Vagina (tissue), 2 donors: Measurements from ENCODE around the gene TUNAR. TPM values are rescaled to one million over a fixed set of nuclear protein-coding genes. Genes with fewer than 3 reads are reported as not detected.

Experiments
- DNase-seq, 2 donors: peaks; one replicate each; pipeline ENCODE4 v3.0.0-alpha.2; 2017; ENCODE audit errors: extremely low spot score in 2 of 2
- H3K27ac ChIP-seq: fragments of 200-600 bp; sonication (generic); one replicate; pipeline ENCODE4 v1.5.1; 2019
- H3K27me3 ChIP-seq: fragments of 200-600 bp; sonication (generic); one replicate; pipeline ENCODE4 v1.5.1; 2019
- H3K36me3 ChIP-seq, 2 donors: fragments of 200-600 bp; sonication (generic); one replicate each; pipeline ENCODE4 v1.5.1; 2017 to 2019
- H3K4me1 ChIP-seq: fragments of 200-600 bp; sonication (generic); one replicate; pipeline ENCODE4 v1.5.1; 2019
- H3K4me3 ChIP-seq, 2 donors: fragments of 200-600 bp; sonication (generic); 1 replicate in 1 of 2; 2 replicates in 1 of 2; pipeline ENCODE4 v1.5.1; 2016 to 2019
- H3K9me3 ChIP-seq: fragments of 200-600 bp; sonication (generic); one replicate; pipeline ENCODE4 v1.5.1; 2019
- CTCF ChIP-seq, 3 experiments: fragments of 450-650 bp in 2 of 3; fragments of 200-600 bp in 1 of 3; sonication (generic) in 1 of 3; IDR thresholded peaks; one replicate each; pipeline ENCODE4 v1.5.1; 2017 to 2019; ENCODE audit warnings: antibody characterized with exemption in 3 of 3, mild to moderate bottlenecking in 2 of 3, moderate library complexity in 2 of 3
- POLR2A ChIP-seq, 2 donors: fragments of 450-650 bp; IDR thresholded peaks; one replicate each; pipeline ENCODE4 v1.6.1; 2017; ENCODE audit warnings: antibody characterized with exemption in 2 of 2, mild to moderate bottlenecking in 2 of 2, moderate library complexity in 2 of 2
- POLR2AphosphoS5 ChIP-seq, 2 donors: sonication (generic); formaldehyde crosslinking; IDR thresholded peaks; one replicate each; pipeline ENCODE4 v1.9.0; 2017; ENCODE audit warnings: antibody characterized with exemption in 2 of 2, mild to moderate bottlenecking in 2 of 2, low read depth in 1 of 2; ENCODE audit not compliant: insufficient read depth in 1 of 2
- intact Hi-C: fragments of 100-400 bp; cut with DNase I; formaldehyde crosslinking; loops from one replicate; pipeline ENCODE4 v1.15.1; 2023
- total RNA-seq: library from RNA; depleted of rRNA; stranded (reverse); fragments of >200 nt; gene quantifications from one replicate; pipeline ENCODE4 v1.2.3, GENCODE V29; 2016

The TUNAR gene
- total RNA-seq, 1 donor from 2014 or later, result not detected

DNA sequence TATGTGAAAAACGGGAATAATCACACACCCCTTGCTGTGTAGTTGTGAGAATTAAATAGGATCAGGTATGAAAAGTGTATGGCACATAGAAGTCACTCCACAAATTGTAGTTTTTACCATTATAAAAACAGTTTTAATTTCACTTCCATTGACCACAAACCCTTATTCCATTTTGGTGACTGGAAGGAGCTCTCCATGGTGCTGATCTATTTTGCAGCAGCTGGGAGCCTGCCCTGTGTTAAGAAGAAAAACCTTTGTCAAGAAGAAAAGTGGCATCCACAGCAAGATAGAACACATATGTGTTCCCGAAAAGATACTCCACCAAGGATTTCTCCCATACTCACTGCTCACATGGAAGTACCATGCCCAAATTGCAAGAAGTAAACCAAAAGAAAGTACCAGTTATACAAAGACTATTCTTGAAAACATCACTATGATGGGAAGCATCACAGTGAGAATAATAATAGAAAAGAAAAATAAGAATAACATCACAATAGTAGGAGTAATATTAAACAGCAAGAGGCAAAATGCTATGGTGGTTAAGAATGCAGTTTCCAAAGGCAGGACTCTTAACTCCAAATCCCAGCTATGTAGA lies 58.7 kb downstream of the TUNAR start:
- H3K36me3 ChIP-seq, result no peaks in the 10 kb centered on the region
- no peak for TF ChIP-seq POLR2A (IDR thresholded peaks at IDR 0.05)
- TF ChIP-seq POLR2AphosphoS5 (IDR thresholded peaks at IDR 0.05; ENCODE audit: insufficient read depth in 1 of 2, low read depth in 1 of 2), result no peak
- no peak for TF ChIP-seq CTCF (IDR thresholded peaks at IDR 0.05)
- H3K9me3 ChIP-seq, result peaks cover 4% of the 10 kb centered on the region
- intact Hi-C loops, result no loop called here
- H3K4me3 ChIP-seq, result no peak overlapping the region
- H3K27ac ChIP-seq, result no peak overlapping the region
- H3K4me1 ChIP-seq, result no peaks in the 10 kb centered on the region
- H3K27me3 ChIP-seq, result no peaks in the 10 kb centered on the region
- DNase-seq, result no peak

- DNase-seq, result no peak
- Histone ChIP-seq H3K4me3 (no peak overlapping the region), H3K27me3 (no peaks in the 10 kb centered on the region), H3K27ac (no peak overlapping the region), H3K4me1 (no peaks in the 10 kb centered on the region), H3K9me3 (peaks cover 4% of the 10 kb centered on the region), H3K36me3 (no peaks in the 10 kb centered on the region)
- no peak for TF ChIP-seq POLR2AphosphoS5 (IDR thresholded peaks at IDR 0.05; ENCODE audit: insufficient read depth in 1 of 2, low read depth in 1 of 2)
- TF ChIP-seq CTCF (IDR thresholded peaks at IDR 0.05), result no peak
- no peak for TF ChIP-seq POLR2A (IDR thresholded peaks at IDR 0.05)
- intact Hi-C loops, result no loop called here
Observed at GRCh38 chr14:95936041-95936440, 59.4 kb downstream of the TUNAR start.

GRCh38 chr14:95939335-95939734 lies 62.7 kb downstream of the TUNAR start:
- Histone ChIP-seq H3K36me3 (no peaks in the 10 kb centered on the region), H3K4me1 (no peaks in the 10 kb centered on the region), H3K4me3 (no peak overlapping the region), H3K27ac (no peak overlapping the region), H3K9me3 (peaks cover 4% of the 10 kb centered on the region), H3K27me3 (no peaks in the 10 kb centered on the region)
- no peak for DNase-seq
- TF ChIP-seq POLR2A (IDR thresholded peaks at IDR 0.05) (no peak), CTCF (IDR thresholded peaks at IDR 0.05) (no peak), POLR2AphosphoS5 (IDR thresholded peaks at IDR 0.05; ENCODE audit: insufficient read depth in 1 of 2, low read depth in 1 of 2) (no peak)
- intact Hi-C loops, result no loop called here

DNA sequence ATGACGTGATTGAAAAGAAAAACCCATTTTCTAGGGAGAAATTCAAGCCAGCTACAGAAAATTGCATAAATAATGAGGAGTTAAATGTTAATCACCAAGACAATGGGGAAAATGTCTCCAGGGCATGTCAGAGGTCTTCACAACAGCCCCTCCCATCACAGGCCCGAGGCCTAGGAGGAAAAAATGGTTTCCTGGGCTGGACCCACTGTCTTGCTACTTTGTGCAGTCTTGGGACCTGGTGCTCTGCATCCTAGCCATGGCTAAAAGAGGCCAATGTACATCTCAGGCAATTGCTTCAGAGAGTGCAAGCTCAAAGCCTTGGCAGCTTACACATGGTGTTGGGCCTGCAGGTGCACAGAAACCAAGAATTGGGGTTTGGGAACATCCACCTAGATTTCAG lies 65.3 kb downstream of the TUNAR start:
- TF ChIP-seq POLR2A (IDR thresholded peaks at IDR 0.05), result no peak
- no peak for TF ChIP-seq POLR2AphosphoS5 (IDR thresholded peaks at IDR 0.05; ENCODE audit: insufficient read depth in 1 of 2, low read depth in 1 of 2)
- TF ChIP-seq CTCF (IDR thresholded peaks at IDR 0.05), result no peak
- Histone ChIP-seq H3K27me3 (no peaks in the 10 kb centered on the region), H3K36me3 (no peaks in the 10 kb centered on the region), H3K9me3 (peaks cover 4% of the 10 kb centered on the region), H3K27ac (no peak overlapping the region), H3K4me1 (no peaks in the 10 kb centered on the region), H3K4me3 (no peak overlapping the region)
- intact Hi-C loops, result no loop called here
- DNase-seq, result no peak

- Histone ChIP-seq H3K9me3 (no peaks in the 10 kb centered on the region), H3K36me3 (no peaks in the 10 kb centered on the region), H3K27ac (no peak overlapping the region), H3K27me3 (no peaks in the 10 kb centered on the region), H3K4me3 (no peak overlapping the region), H3K4me1 (no peaks in the 10 kb centered on the region)
- no peak for DNase-seq
- intact Hi-C loops, result no loop called here
- TF ChIP-seq POLR2A (IDR thresholded peaks at IDR 0.05), result no peak
- no peak for TF ChIP-seq POLR2AphosphoS5 (IDR thresholded peaks at IDR 0.05; ENCODE audit: insufficient read depth in 1 of 2, low read depth in 1 of 2)
- no peak for TF ChIP-seq CTCF (IDR thresholded peaks at IDR 0.05)
Observed at GRCh38 chr14:95943699-95944098, 67.1 kb downstream of the TUNAR start.
